Stimulated activated CD4-positive, alpha-beta T cell treated with anti-CD3 and anti-CD28 coated beads, Interleukin-2, amount 100 ng/mL, for 48 hours (primary cell): ENCODE measurements around the gene OMA1.
"Not testable (repeated sequence)": the region's sequence is repeated elsewhere in the genome, so short reads cannot be mapped to it uniquely, and the experiment has no call there.

Source experiments
- DNase-seq, 2 donors: peaks; one replicate each; pipeline ENCODE4 v3.0.0-alpha.2; 2020

Gene OMA1

GRCh38 chr1:58524353-58524945 lies 22.1 kb downstream of the OMA1 start:
- no peak for DNase-seq

GRCh38 chr1:58515794-58516401 lies 30.6 kb downstream of the OMA1 start:
- DNase-seq, result peak; percentile 22 to 24

DNA sequence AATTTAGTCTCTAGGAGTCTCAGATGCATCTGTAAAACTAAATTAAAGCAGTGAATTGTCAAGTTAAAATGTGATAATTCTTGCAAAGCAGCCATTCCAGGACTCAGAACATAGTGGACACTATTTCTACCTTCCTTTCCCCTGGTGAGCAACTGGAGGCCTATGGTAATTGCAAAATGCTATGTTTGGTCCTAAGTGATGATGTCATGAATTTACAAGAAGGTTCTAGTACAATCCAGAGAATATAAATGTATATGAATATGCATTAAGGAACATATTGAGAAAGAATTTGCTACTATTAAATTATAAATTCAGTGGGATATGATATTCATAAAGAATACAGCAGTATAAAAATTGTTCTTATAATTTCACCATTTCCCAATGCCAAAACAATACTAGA lies 32.6 kb downstream of the OMA1 start:
- no peak for DNase-seq

DNA sequence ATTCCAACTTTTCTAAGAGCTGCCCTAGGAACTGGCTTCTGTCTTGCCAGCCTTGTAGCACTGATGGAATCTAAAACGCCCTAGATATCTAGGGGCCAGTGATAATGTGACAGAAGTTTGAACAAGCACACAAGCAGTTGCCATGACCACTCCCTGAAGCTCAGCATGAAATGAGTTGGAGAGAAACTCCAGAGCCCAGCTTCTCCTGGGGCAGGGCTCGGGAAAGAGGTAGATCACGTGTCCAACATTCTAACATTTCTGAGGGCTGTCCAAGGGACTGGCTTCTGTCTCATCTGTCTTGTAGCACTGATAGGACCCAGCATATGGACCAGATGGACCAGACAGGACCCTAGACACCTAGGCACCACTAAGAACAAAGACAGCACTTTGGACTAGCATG lies 37.9 kb downstream of the OMA1 start:
- DNase-seq, result no peak

DNA sequence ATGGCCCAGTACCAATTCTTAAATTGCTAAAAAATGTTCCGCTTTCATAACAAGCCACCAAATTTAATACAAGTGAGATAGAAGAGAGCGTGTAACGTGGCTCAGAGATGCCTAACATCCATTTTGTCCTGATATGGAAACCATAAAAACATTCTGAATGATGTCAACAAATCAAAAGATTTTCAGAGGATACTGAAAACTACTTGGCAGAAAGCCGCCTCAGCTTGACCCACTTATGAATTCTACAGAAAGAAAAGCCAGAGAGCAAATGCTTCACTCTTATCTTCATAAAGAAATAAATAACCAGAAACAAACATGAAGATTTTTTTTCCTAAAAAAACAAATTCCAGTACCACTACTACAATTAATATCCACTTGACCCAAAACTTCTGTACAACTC lies 41.2 kb downstream of the OMA1 start:
- DNase-seq, result no peak

DNA sequence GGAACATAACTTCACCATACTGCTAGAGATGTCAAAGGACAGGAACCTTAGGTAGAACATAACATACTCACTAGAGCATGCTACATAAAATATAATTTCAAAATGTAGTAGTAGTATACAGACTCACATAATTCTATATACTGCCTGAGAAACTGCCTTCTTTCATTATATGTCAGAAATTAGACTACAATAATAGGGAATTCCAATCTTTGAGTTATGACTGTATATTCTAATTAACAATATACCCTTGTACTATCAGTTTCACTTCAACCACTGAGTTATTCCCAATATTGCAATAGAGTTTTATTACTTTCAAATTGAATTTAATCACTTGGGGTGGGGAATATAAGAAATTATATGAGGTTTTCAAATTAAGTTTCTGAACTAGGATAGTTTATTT lies 44.0 kb downstream of the OMA1 start:
- DNase-seq, result no peak

- DNase-seq, result no peak
Measured at GRCh38 chr1:58500043-58500442, 46.5 kb downstream of the OMA1 start.

DNA sequence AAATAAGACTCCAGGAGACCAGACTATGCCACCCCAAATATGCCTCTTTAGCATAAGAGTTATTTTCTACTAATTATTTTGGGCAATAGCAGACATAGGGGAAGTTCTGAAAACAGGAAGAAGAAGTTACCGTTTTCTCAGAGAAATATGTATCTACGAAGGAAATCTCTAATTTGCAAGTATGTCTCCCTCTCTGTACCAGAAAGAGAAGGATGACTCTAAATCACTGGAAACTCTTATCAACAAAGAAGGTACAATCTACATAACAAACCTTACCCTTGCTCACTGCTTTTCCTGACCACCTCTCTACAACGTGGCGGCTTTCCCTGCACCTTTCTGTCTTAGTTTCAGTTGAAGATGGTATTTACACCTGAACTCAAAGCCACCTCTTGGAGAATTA lies 49.0 kb downstream of the OMA1 start:
- DNase-seq, result no peak

DNA sequence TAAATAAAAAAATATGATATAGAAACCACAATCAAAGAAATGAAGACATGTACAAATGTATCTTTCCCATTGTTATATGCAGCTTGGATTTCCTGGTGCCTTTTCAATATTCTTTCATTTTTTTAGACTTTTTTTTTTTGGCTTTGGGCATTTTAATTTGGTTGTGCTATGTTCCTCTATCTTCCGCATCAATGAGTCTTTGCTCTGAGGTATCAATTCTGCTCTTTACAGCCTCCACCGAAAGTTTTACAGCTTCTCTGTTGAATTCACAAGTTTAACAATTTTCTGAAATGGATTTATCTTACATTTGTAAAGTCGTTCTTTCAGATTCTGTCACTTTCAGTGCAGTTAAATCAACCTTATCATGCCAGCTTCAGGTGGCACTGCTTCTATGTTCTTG lies 50.5 kb downstream of the OMA1 start:
- no peak for DNase-seq

DNA sequence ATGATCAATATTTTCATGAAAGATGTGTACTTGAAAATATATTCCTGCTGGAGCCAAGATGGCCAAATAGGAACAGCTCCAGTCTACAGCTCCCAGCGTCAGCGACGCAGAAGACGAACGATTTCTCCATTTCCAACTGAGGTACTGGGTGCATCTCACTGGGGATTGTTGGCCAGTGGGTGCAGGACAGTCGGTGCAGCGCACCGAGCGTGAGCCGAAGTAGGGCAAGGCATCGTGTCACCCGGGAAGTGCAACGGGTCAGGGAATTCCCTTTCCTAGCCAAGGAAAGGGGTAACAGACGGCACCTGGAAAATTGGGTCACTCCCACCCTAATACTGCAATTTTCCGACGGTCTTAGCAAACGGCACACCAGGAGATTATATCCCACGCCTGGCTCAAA lies 57.6 kb downstream of the OMA1 start:
- DNase-seq, result not testable (repeated sequence)

DNA sequence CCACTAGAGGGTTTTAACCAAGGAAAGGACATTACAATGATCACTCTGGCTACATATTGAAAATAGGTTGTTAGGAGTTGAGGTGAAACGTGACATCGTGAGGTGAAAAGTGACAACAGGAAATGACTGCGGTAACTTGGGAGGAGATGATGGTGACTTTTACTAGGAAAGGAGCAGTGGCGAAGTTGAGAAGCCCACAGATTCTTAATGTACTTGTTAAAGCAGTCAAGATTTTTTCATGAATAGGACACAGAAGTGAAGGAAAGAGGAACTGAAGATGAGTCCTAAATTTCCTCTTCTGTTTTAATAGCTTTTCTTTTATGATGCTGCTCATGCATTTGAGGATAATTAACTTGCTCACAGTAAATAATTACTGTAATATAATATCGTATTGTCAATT lies 59.5 kb downstream of the OMA1 start:
- DNase-seq, result no peak

DNA sequence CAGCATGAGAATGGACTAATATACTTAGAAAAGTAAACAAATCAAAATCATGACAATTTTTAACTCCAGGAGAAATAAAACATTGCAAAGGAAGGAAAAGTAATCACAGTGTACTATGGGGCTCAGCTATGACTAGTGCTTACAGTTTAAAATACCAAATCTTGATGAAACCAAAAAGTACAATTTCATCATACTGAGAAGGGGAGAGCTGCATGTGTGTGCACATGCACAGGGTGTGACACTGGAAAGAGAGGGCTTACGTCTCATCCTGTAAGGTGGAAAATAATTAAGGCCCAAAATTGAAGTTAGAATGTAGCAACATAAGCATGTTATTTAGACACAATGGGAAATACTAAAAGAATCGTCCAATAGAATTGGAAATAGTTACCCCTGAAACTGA lies 64.6 kb downstream of the OMA1 start:
- DNase-seq, result no peak

- no peak for DNase-seq
Measured at GRCh38 chr1:58480191-58480590, 66.3 kb downstream of the OMA1 start.

DNA sequence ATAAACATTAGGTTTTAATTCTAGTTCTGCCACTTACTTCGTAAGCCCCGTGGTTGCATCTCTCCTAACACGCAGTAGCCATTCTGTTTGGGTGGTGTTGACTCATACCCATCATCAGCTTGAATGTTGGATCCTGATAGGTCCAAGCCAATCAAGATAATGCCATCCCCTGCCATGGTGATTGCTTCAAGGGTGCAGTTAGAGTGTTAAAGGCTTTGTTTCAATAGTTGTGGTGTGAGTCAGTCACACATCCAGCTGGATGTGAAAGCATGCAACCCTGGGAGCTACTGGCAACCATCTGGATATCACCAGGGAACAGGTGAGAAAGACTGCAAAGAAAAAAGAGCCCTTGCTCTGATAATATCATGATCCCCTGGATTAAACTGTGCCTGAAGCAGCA lies 69.1 kb downstream of the OMA1 start:
- DNase-seq, result no peak

DNA sequence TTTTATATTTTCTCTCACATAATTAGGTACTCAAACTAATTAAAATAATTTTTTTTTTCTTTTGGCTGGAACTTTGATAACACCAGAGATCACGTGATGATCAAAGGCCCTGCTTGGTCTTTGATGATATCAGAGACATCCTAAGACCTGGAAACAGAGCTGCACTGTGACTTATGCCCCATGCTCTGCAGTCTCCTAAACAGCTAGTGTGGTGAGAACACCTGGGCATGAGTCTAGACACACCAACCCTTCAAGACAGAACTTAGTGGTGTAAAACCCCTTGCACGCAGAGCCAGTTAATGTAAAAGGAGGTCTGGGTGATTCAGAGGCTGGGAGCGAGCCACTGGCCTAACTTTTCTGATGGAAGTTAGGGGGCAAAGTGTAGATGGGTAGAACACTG lies 70.3 kb downstream of the OMA1 start:
- DNase-seq, result no peak

DNA sequence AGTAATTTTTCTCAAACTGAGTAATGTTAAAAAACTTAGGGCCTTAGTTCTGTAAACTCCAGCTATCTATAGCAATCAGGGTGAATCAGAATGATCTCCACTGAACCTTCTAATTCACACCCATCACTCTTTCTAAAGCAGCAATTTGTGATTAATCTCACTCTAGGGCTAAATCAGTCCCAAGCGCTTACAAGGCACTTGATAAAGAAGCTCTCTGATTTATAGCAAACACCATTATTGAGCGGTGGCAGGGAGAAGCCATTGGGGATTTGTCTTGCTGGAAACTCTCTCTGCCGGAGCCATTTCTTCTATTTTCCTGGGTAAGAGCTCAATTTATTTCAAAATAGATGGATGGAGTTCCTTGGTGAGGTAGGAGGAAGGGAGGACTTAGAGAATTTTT lies 77.0 kb downstream of the OMA1 start:
- no peak for DNase-seq

DNA sequence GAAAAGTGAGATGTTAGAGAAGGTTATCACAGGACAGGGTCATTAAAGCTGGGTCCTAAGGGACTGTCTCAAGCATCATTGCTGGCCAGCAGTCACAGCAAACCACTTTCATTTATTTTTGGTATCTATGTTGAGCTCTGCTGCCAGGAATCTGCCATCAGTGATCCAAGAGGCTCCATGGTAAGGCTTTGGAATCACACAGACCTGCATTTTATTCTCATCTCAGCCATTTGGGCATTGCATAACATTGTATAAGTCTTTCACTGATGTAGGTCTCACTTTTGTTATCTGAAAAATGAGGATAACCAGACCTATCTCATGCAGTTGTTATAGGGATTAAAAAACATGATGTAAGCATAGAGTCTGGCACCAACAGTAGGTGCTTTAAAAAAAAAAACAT lies 77.5 kb downstream of the OMA1 start:
- DNase-seq, result no peak

- DNase-seq, result no peak
Measured at GRCh38 chr1:58468612-58469011, 77.9 kb downstream of the OMA1 start.

GRCh38 chr1:58466630-58467241 lies 79.8 kb downstream of the OMA1 start:
- no peak for DNase-seq

- DNase-seq, result no peak
Measured at GRCh38 chr1:58465825-58466629, 80.5 kb downstream of the OMA1 start.

DNA sequence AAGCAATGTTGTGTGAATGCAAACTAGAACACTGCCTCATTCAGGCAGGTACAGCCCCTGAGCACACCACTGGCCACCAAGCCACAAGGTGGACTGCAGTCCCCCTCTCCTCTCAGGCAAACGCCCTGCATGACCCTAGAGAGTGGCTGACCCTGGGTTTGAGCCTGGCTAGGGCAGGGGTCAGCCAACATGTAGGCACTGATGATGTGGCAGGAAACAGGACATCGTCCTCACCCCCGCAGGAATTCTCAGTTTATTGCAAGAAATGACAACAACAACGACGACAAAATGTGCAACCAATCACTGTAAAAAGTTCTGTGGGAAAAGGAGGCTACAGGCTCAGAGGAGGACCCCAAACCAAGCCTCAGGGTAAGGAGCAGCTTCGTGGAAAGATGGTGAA lies 81.3 kb downstream of the OMA1 start:
- no peak for DNase-seq

DNA sequence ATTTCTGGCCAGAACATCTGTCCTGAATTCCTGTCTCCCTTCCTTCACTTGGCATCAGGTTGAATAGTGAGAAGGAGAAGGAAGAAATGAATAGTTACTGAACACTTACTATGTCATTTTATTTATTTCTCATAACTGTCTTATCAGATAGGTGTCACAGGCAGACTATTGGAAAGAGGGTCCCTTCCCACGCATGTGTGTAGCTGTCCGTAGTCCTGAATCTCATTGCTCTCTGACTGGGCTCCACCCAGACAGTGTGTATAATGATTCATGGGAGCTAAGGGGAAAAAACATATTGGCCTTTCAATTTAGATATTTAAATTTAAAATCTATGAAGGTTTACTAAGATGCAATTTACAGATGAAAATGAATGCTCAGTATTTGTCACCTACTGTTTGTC lies 86.1 kb downstream of the OMA1 start:
- DNase-seq, result peak in 1 of 2 donors; percentile 4

DNA sequence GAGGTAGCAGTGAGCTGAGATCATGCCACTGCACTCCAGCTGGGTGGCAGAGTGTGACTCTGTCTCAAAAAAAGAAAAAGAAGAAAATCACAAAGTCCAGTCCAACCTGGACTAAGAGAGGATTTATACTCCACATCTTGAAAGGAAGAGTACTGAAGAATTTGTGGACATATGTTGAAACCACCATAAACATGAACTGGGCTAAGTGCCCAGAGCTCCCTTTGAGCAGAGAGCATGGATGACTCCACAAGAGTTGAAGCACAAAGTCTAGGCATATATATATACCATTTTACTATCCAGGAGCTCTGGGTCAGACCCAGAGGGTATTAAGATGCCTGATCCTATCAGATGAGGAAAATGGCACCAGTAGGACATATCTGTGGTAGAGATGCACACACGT lies 86.6 kb downstream of the OMA1 start:
- no peak for DNase-seq

DNA sequence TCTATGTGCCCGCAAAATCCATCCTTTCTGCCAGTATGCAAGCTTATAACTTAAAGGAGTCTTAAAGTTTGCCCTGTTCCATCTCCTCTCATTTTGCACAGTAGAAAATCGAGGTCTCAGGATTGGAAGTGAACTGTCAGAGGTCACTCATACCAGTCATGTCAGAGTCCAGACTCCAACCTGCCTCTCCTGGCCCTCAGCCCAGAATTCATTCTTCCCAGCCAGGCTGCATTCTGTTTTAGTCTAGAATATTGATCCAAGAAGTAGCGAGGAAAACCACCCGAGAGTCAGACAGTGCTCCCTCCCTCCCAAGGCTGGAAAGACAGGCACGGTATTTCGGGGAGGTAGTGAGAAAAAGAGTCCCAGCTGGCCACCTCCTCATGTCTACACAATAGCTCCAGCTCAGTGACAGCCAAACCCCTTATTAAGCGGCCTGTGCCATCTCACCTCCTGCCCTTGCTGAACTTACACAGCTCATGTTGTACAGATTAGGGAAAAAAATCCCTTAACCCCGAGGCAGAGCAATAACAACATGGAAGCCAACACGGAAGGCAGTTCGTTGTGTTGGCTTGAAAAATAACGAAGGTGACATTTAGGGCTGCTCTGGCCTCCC lies 89.4 kb downstream of the OMA1 start:
- no peak for DNase-seq
